A673 (cell line): ENCODE measurements around the gene IRS2. TPM values are rescaled to one million over a fixed set of nuclear protein-coding genes. Genes with fewer than 3 reads are reported as not detected.
A peak's percentile ranks its signal among the peaks of the same experiment; 100 is the strongest.

Source experiments
- BruUV-seq: library from RNA; stranded (reverse); fragments of 400-500 nt; replicated peaks from 2 replicates; lab custom pipeline; 2021; lab: Mats Ljungman, UMichigan
- CTCF ChIA-PET: fragments of 300-600 bp; sonication (Branson Sonifier 250); formaldehyde crosslinking; loops from one replicate; lab custom pipeline; 2022; ENCODE audit warnings: antibody characterized with exemption; lab: Charles Lee
- POLR2A ChIA-PET: fragments of 300-600 bp; sonication (Branson Sonifier 250); formaldehyde crosslinking; loops from one replicate; lab custom pipeline; 2022; ENCODE audit warnings: antibody characterized with exemption; ENCODE audit not compliant: low non-redundant PET; lab: Charles Lee
- DNase-seq: peaks from one replicate; pipeline ENCODE4 v3.0.0-alpha.2; 2015; ENCODE audit warnings: low spot score
- H3K27ac ChIP-seq: fragments of 200-600 bp; sonication (generic); 2 replicates; pipeline ENCODE4 v1.5.1; 2016; ENCODE audit warnings: mixed run types, low read depth, mild to moderate bottlenecking, mixed read lengths, antibody characterized with exemption, low read length; ENCODE audit not compliant: poor library complexity, severe bottlenecking
- H3K27me3 ChIP-seq: fragments of 200-600 bp; sonication (generic); replicated peaks from 2 replicates; pipeline ENCODE4 v1.6.1; 2017; ENCODE audit warnings: mixed run types, low read depth, mild to moderate bottlenecking, mixed read lengths, antibody characterized with exemption, low read length; ENCODE audit not compliant: insufficient read depth, poor library complexity
- H3K36me3 ChIP-seq: fragments of 200-600 bp; sonication (generic); 2 replicates; pipeline ENCODE4 v1.6.1; 2016; ENCODE audit warnings: mixed run types, mild to moderate bottlenecking, mixed read lengths, antibody characterized with exemption, low read length; ENCODE audit not compliant: insufficient read depth, poor library complexity, severe bottlenecking
- H3K4me1 ChIP-seq: fragments of 200-600 bp; sonication (generic); 2 replicates; pipeline ENCODE4 v1.6.1; 2017; ENCODE audit warnings: mixed run types, mild to moderate bottlenecking, mixed read lengths, antibody characterized with exemption, low read length; ENCODE audit not compliant: insufficient read depth, poor library complexity, severe bottlenecking
- H3K4me3 ChIP-seq: fragments of 200-600 bp; sonication (generic); 2 replicates; pipeline ENCODE4 v1.5.1; 2016; ENCODE audit warnings: low read depth, mixed run types, mild to moderate bottlenecking, mixed read lengths, low read length; ENCODE audit not compliant: poor library complexity, severe bottlenecking
- H3K9me3 ChIP-seq: fragments of 200-600 bp; sonication (generic); 2 replicates; pipeline ENCODE4 v1.6.1; 2016; ENCODE audit warnings: mixed run types, low read depth, mild to moderate bottlenecking, mixed read lengths, antibody characterized with exemption, low read length; ENCODE audit not compliant: poor library complexity, severe bottlenecking
- CTCF ChIP-seq: fragments of 300-800, 200-600 bp; sonication (generic); conservative IDR thresholded peaks from 2 replicates; pipeline ENCODE4 v1.5.1; 2017; ENCODE audit warnings: low read depth, mild to moderate bottlenecking, antibody characterized with exemption, low read length, moderate library complexity, mixed read lengths
- EZH2 ChIP-seq: fragments of 200-600 bp; sonication (generic); IDR thresholded peaks from 2 replicates; pipeline ENCODE4 v1.6.1; 2017; ENCODE audit warnings: borderline replicate concordance, low read depth, mild to moderate bottlenecking, mixed read lengths, antibody characterized with exemption, low read length; ENCODE audit not compliant: poor library complexity, severe bottlenecking
- intact Hi-C: fragments of 100-400 bp; cut with micrococcal nuclease; formaldehyde crosslinking; loops from one replicate; pipeline ENCODE4 v1.10.0; 2022; ENCODE audit not compliant: unreplicated experiment
- total RNA-seq: library from RNA; stranded (reverse); gene quantifications from 2 replicates; pipeline ENCODE4 v1.2.3, GENCODE V29; 2021

Gene IRS2
- total RNA-seq, 1 experiment from 2014 or later: 135 TPM

GRCh38 chr13:109770436-109770835, 15.9 kb downstream of the IRS2 start:
- no peak for DNase-seq
- no peak overlapping the region for H3K4me3 ChIP-seq
- H3K27ac ChIP-seq: peak overlapping the region; percentile 58
- H3K4me1 ChIP-seq: peaks cover 80% of the 10 kb centered on the region
- intact Hi-C loops: no loop called here
- ChIA-PET CTCF (no interaction called here), POLR2A (no interaction called here)
- peaks cover 86% of the 10 kb centered on the region for H3K36me3 ChIP-seq
- H3K9me3 ChIP-seq: no peaks in the 10 kb centered on the region
- TF ChIP-seq EZH2 (no peak), CTCF (no peak)
- H3K27me3 ChIP-seq: no peaks in the 10 kb centered on the region
- no TSS peak for BruUV-seq

- peaks cover 82% of the 10 kb centered on the region for H3K36me3 ChIP-seq
- DNase-seq: no peak
- H3K27ac ChIP-seq: peak overlapping the region; percentile 58
- H3K4me1 ChIP-seq: peaks cover 83% of the 10 kb centered on the region
- intact Hi-C loops: no loop called here
- no peak overlapping the region for H3K4me3 ChIP-seq
- POLR2A ChIA-PET: no interaction called here
- no peak for TF ChIP-seq EZH2
- no peak for TF ChIP-seq CTCF
- no peaks in the 10 kb centered on the region for H3K9me3 ChIP-seq
- CTCF ChIA-PET: no interaction called here
- H3K27me3 ChIP-seq: no peaks in the 10 kb centered on the region
- no TSS peak for BruUV-seq
These were observed 16.5 kb downstream of the IRS2 start for GRCh38 chr13:109769921-109770320.

- intact Hi-C loops: no loop called here
- Histone ChIP-seq H3K27ac (peak overlapping the region; percentile 58), H3K4me3 (no peak overlapping the region), H3K9me3 (no peaks in the 10 kb centered on the region), H3K4me1 (peaks cover 83% of the 10 kb centered on the region), H3K36me3 (peaks cover 76% of the 10 kb centered on the region), H3K27me3 (no peaks in the 10 kb centered on the region)
- no peak for DNase-seq
- POLR2A ChIA-PET: no interaction called here
- TF ChIP-seq EZH2 (no peak), CTCF (no peak)
- BruUV-seq: no TSS peak
- CTCF ChIA-PET: no interaction called here
These were observed 17.1 kb downstream of the IRS2 start for GRCh38 chr13:109769275-109769674.
